ENCODE measurements around the gene ATP13A5. TPM values are rescaled to one million over a fixed set of nuclear protein-coding genes. Genes with fewer than 3 reads are reported as not detected.
A peak's percentile ranks its signal among the peaks of the same experiment; 100 is the strongest.

The ATP13A5 gene
- total RNA-seq, 1 donor from 2014 or later, result not detected

- no peak for ATAC-seq
- DNase-seq (ENCODE audit: missing footprints), result no peak
- intact Hi-C loops (cut with DNase I), result no loop called here
These were observed 82.6 kb downstream of the ATP13A5 start for GRCh38 chr3:193295985-193296384.

- DNase-seq (ENCODE audit: missing footprints) (no peak), ATAC-seq (no peak)
- intact Hi-C loops (cut with DNase I), result no loop called here
These were observed 86.2 kb downstream of the ATP13A5 start for GRCh38 chr3:193292386-193292785.

GRCh38 chr3:193271101-193271840 is 107.3 kb downstream of the ATP13A5 start:
- DNase-seq (ENCODE audit: missing footprints), result no peak
- ATAC-seq, result no peak
- intact Hi-C loops (cut with DNase I), result loop anchor here (10.0 kb wide), 1 partner anchor 174 kb away; no protein-coding TSS in a partner anchor

GRCh38 chr3:193270451-193270850 is 108.1 kb downstream of the ATP13A5 start:
- intact Hi-C loops (cut with DNase I), result loop anchor here (10.0 kb wide), 1 partner anchor 174 kb away; no protein-coding TSS in a partner anchor
- DNase-seq (ENCODE audit: missing footprints), result no peak
- no peak for ATAC-seq

- intact Hi-C loops (cut with DNase I), result loop anchor here (10.0 kb wide), 1 partner anchor 175 kb away; no protein-coding TSS in a partner anchor
- no peak for ATAC-seq
- no peak for DNase-seq (ENCODE audit: missing footprints)
These were observed 109.1 kb downstream of the ATP13A5 start for GRCh38 chr3:193269343-193270028.

- ATAC-seq (no peak), DNase-seq (ENCODE audit: missing footprints) (no peak)
- intact Hi-C loops (cut with DNase I), result no loop called here
These were observed 115.8 kb downstream of the ATP13A5 start for GRCh38 chr3:193262707-193263106.

GRCh38 chr3:193261970-193262369 is 116.6 kb downstream of the ATP13A5 start:
- intact Hi-C loops (cut with DNase I), result no loop called here
- DNase-seq (ENCODE audit: missing footprints), result no peak
- peak; percentile 52 for ATAC-seq

GRCh38 chr3:193253986-193254660 is 124.4 kb downstream of the ATP13A5 start:
- DNase-seq (ENCODE audit: missing footprints) (no peak), ATAC-seq (no peak)
- intact Hi-C loops (cut with DNase I), result no loop called here

GRCh38 chr3:193250492-193250891 is 128.1 kb downstream of the ATP13A5 start:
- no peak for ATAC-seq
- intact Hi-C loops (cut with DNase I), result no loop called here
- no peak for DNase-seq (ENCODE audit: missing footprints)

- DNase-seq (ENCODE audit: missing footprints) (no peak), ATAC-seq (no peak)
- intact Hi-C loops (cut with DNase I), result no loop called here
These were observed 129.6 kb downstream of the ATP13A5 start for GRCh38 chr3:193248848-193249468.

GRCh38 chr3:193243571-193243970 is 135.0 kb downstream of the ATP13A5 start:
- ATAC-seq, result no peak
- intact Hi-C loops (cut with DNase I), result loop anchor here (5.0 kb wide), 1 partner anchor 69 kb away; no protein-coding TSS in a partner anchor

GRCh38 chr3:193241716-193242115 is 136.8 kb downstream of the ATP13A5 start:
- intact Hi-C loops (cut with DNase I), result loop anchor here (5.0 kb wide), 1 partner anchor 71 kb away; no protein-coding TSS in a partner anchor
- no peak for DNase-seq (ENCODE audit: missing footprints)
- no peak for ATAC-seq

More at GRCh38 chr3:193243571-193243970, 135.0 kb downstream of the ATP13A5 start:
- DNase-seq (ENCODE audit: missing footprints), result no peak

GRCh38 chr3:193240850-193241706 is 137.5 kb downstream of the ATP13A5 start, which contains the start of gene PLAAT1:
PLAAT1 (plus strand) TSS chr3:193241222; CDS start chr3:193255651, 14,429 bp downstream.
- intact Hi-C loops (cut with DNase I), result loop anchor here (5.0 kb wide), 1 partner anchor 71 kb away; no protein-coding TSS in a partner anchor
- peak; percentile 70 for DNase-seq (ENCODE audit: missing footprints)

GRCh38 chr3:193240436-193240849 is 138.1 kb downstream of the ATP13A5 start:
- intact Hi-C loops (cut with DNase I), result loop anchor here (5.0 kb wide), 1 partner anchor 72 kb away; no protein-coding TSS in a partner anchor
- DNase-seq (ENCODE audit: missing footprints), result no peak
- peak; percentile 25 for ATAC-seq

More at GRCh38 chr3:193240850-193241706, 137.5 kb downstream of the ATP13A5 start, which contains the start of gene PLAAT1:
- peak; percentile 93 for ATAC-seq

GRCh38 chr3:193237030-193237429 is 141.5 kb downstream of the ATP13A5 start:
- ATAC-seq, result no peak
- DNase-seq (ENCODE audit: missing footprints), result no peak
- intact Hi-C loops (cut with DNase I), result no loop called here

- DNase-seq (ENCODE audit: missing footprints) (no peak), ATAC-seq (no peak)
- intact Hi-C loops (cut with DNase I), result no loop called here
These were observed 142.0 kb downstream of the ATP13A5 start for GRCh38 chr3:193236599-193236998.

- ATAC-seq (no peak), DNase-seq (ENCODE audit: missing footprints) (no peak)
- intact Hi-C loops (cut with DNase I), result no loop called here
These were observed 147.4 kb downstream of the ATP13A5 start for GRCh38 chr3:193231201-193231600.

- intact Hi-C loops (cut with DNase I), result no loop called here
These were observed 147.9 kb downstream of the ATP13A5 start for GRCh38 chr3:193230610-193231009.

More at GRCh38 chr3:193230610-193231009, 147.9 kb downstream of the ATP13A5 start:
- DNase-seq (ENCODE audit: missing footprints) (no peak), ATAC-seq (no peak)
